Mesodermal cell (in vitro differentiated cells): ENCODE data around the gene SLC2A14. TPM values are rescaled to one million over a fixed set of nuclear protein-coding genes. Genes with fewer than 3 reads are reported as not detected.
A peak's percentile ranks its signal among the peaks of the same experiment; 100 is the strongest.
"Not testable (repeated sequence)": the region's sequence is repeated elsewhere in the genome, so short reads cannot be mapped to it uniquely, and the experiment has no call there.

ENCODE experiments used
- H3K27ac ChIP-seq: 2 replicates; pipeline ENCODE4 v1.7.0; 2013; ENCODE audit warnings: mild to moderate bottlenecking, low read depth, low read length, moderate library complexity; ENCODE audit not compliant: severe bottlenecking
- H3K36me3 ChIP-seq: 2 replicates; pipeline ENCODE4 v1.7.1; 2013; ENCODE audit warnings: mild to moderate bottlenecking, low read length, moderate library complexity; ENCODE audit not compliant: control insufficient read depth, insufficient read depth
- H3K4me1 ChIP-seq: one replicate; pipeline ENCODE4 v1.7.1; 2013; ENCODE audit warnings: mild to moderate bottlenecking, low read length; ENCODE audit not compliant: insufficient read depth, control insufficient read depth, poor library complexity, severe bottlenecking
- H3K4me3 ChIP-seq: 2 replicates; pipeline ENCODE4 v1.7.0; 2013; ENCODE audit warnings: low read length, control low read depth, mild to moderate bottlenecking; ENCODE audit not compliant: insufficient read depth, poor library complexity, severe bottlenecking; ENCODE audit errors: extremely low read depth
- H3K9me3 ChIP-seq: 2 replicates; pipeline ENCODE4 v1.7.1; 2013; ENCODE audit warnings: mild to moderate bottlenecking, low read length, moderate library complexity; ENCODE audit not compliant: control insufficient read depth
- WGBS, 2 experiments: methylation state at CpG; one replicate each; pipeline ENCODE4 v1.1.5; 2013; ENCODE audit warnings: missing lambda C conversion rate in 2 of 2; ENCODE audit not compliant: insufficient coverage in 2 of 2; 5-methylcytosine and 5-hydroxymethylcytosine counted together
- polyA plus RNA-seq, 2 experiments: library from polyadenylated mRNA; stranded (reverse); fragments of 50-300 nt; gene quantifications; one replicate each; pipeline ENCODE4 v1.2.3, GENCODE V29; 2013

The SLC2A14 gene
- polyA plus RNA-seq (2013, experiment 1 of 2): not detected
- 0.20 TPM for polyA plus RNA-seq (2013, experiment 2 of 2)

GRCh38 chr12:7872566-7873319 is at the start of gene SLC2A14:
Gene SLC2A14, minus strand, starts transcription at chr12:7872915. Its CDS starts 3,035 bp downstream, at chr12:7869880.
- Histone ChIP-seq H3K4me1 (no peaks in the 10 kb centered on the region), H3K27ac (no peak within 1 kb of the TSS), H3K36me3 (no peaks in the 10 kb centered on the region), H3K4me3 (no peak within 1 kb of the TSS), H3K9me3 (no peaks in the 10 kb centered on the region)
- 95 to 97% methylated on average over 61 to 65 of the region's 65 CpGs for WGBS, 2 experiments

DNA sequence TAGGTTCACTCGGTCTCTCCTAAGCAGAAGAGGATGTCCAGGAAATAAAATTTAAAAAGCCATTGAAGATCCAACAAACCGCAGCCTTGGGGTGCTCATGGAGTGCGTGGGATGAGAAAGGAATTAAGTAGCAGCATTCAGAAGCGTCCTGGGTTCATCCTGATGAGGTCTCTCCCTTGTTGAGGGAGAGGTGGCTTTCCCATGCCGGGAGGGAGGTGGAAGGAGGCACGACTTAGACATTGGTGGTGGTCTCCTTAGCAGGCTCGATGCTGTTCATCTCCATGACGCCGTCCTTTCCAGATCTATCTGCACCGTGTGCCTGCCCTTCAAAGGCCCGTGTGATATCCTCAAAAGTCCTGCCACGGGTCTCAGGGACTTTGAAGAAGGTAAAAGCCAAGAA is 48.5 kb upstream of the SLC2A14 start:
- H3K27ac ChIP-seq: peak overlapping the region; percentile 10
- peaks cover 74% of the 10 kb centered on the region for H3K36me3 ChIP-seq
- 100% methylated on average over 4 of the region's 12 CpGs for WGBS, 2 experiments
- H3K4me3 ChIP-seq, H3K4me1 ChIP-seq, H3K9me3 ChIP-seq: not testable (repeated sequence)

DNA sequence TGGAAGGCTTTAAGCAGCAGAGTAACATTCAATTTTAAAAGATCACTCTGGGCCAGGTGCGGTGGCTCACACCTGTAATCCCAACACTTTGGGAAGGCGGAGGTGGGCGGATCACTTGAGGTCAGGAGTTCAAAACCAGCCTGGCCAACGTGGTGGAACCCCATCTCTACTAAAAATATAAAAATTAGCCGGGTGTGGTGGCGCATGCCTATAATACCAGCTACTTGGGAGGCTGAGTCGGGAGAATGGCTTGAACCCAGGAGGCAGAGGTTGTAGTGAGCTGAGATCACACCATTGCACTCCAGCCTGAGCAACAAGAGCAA is 45.5 kb upstream of the SLC2A14 start:
- WGBS, 2 experiments: 94 to 98% methylated on average over 2 to 4 of the region's 7 CpGs
- H3K36me3 ChIP-seq: peaks cover 50% of the 10 kb centered on the region
- not testable (repeated sequence) for H3K27ac ChIP-seq, H3K9me3 ChIP-seq, H3K4me3 ChIP-seq, H3K4me1 ChIP-seq

GRCh38 chr12:7917392-7918267 is 44.9 kb upstream of the SLC2A14 start:
- Histone ChIP-seq H3K36me3 (peaks cover 44% of the 10 kb centered on the region), H3K4me1 (no peaks in the 10 kb centered on the region), H3K4me3 (no peak overlapping the region), H3K27ac (no peak overlapping the region), H3K9me3 (no peaks in the 10 kb centered on the region)
- 92 to 93% methylated on average over 8 to 12 of the region's 19 CpGs for WGBS, 2 experiments

GRCh38 chr12:7916936-7917335 is 44.2 kb upstream of the SLC2A14 start:
- H3K27ac ChIP-seq: peak overlapping the region; percentile 6
- peaks cover 37% of the 10 kb centered on the region for H3K36me3 ChIP-seq
- no peak overlapping the region for H3K4me3 ChIP-seq

GRCh38 chr12:7915661-7916403 is 43.1 kb upstream of the SLC2A14 start:
- Histone ChIP-seq H3K4me1 (no peaks in the 10 kb centered on the region), H3K9me3 (no peaks in the 10 kb centered on the region), H3K4me3 (no peak overlapping the region), H3K36me3 (peaks cover 26% of the 10 kb centered on the region), H3K27ac (no peak overlapping the region)
- WGBS, 2 experiments: 88 to 94% methylated on average over 13 to 25 of the region's 38 CpGs

More at GRCh38 chr12:7916936-7917335, 44.2 kb upstream of the SLC2A14 start:
- Histone ChIP-seq H3K4me1 (no peaks in the 10 kb centered on the region), H3K9me3 (no peaks in the 10 kb centered on the region)
- WGBS, 2 experiments: 77% methylated on average over 1 of the region's 1 CpG; no CpG with 5 or more reads in 1 of the 2 experiments

GRCh38 chr12:7910106-7910505 is 37.4 kb upstream of the SLC2A14 start:
- not testable (repeated sequence) for H3K36me3 ChIP-seq, H3K9me3 ChIP-seq, H3K4me1 ChIP-seq, H3K4me3 ChIP-seq, H3K27ac ChIP-seq
- 90 to 93% methylated on average over 4 to 7 of the region's 7 CpGs for WGBS, 2 experiments

DNA sequence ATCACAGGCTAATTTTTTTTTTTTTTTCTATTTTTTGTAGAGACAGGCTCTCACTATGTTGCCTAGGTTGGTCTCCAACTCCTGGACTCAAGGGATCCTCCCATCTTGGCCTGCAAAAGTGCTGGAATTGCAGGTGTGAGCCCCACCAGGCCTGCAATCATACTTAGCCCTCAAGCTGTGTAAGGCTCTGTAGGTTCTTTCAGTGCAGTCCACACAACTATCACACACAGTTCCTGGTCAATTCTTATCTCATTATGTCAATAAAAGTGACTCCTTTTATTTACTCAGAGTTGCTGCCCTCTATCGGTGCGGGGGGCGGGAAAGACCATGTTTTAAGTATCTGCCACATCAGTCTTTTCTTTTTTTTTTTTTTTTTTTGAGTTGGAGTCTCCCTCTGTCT is 34.3 kb upstream of the SLC2A14 start:
- H3K4me3 ChIP-seq: no peak overlapping the region
- no peaks in the 10 kb centered on the region for H3K9me3 ChIP-seq
- H3K27ac ChIP-seq: no peak overlapping the region
- H3K4me1 ChIP-seq: peaks cover 8% of the 10 kb centered on the region
- WGBS, 2 experiments: no CpG with 5 or more reads among the region's 3 CpGs
- no peaks in the 10 kb centered on the region for H3K36me3 ChIP-seq

DNA sequence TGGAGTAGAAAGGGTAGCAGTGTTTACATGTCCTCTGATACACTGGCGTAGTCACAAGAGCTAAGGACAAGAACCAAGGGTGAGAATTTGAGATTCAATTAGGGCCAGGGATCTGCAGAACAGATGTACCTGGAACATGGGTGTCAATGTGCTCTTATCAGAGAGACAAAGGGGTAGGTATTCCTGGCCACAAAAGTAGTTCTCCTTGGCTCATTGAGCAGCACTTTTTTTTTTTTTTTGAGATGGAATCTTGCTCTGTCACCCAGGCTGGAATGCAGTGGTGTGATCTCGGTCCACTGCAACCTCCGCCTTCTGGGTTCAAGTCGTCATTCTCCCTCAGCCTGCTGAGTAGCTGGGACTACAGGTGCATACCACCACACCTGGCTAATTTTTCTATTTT is 33.6 kb upstream of the SLC2A14 start:
- peak overlapping the region; percentile 41 for H3K27ac ChIP-seq
- H3K4me1 ChIP-seq, H3K36me3 ChIP-seq, H3K4me3 ChIP-seq, H3K9me3 ChIP-seq: not testable (repeated sequence)
- 46 to 50% methylated on average over 1 to 4 of the region's 4 CpGs for WGBS, 2 experiments

- H3K4me1 ChIP-seq, H3K4me3 ChIP-seq, H3K36me3 ChIP-seq, H3K9me3 ChIP-seq: not testable (repeated sequence)
- H3K27ac ChIP-seq: peak overlapping the region; percentile 72
- no CpG with 5 or more reads among the region's 5 CpGs for WGBS, 2 experiments
Measured at GRCh38 chr12:7905600-7906125, 32.9 kb upstream of the SLC2A14 start.
